Measurements from ENCODE around the gene CDK2AP2. TPM values are rescaled to one million over a fixed set of nuclear protein-coding genes. Genes with fewer than 3 reads are reported as not detected.
"Not testable (repeated sequence)": the region's sequence is repeated elsewhere in the genome, so short reads cannot be mapped to it uniquely, and the experiment has no call there.

The CDK2AP2 gene
- total RNA-seq, 2 donors from 2014 or later = 65.0 to 71.7 TPM

GRCh38 chr11:67517784-67518552, 10.0 kb upstream of the CDK2AP2 start:
- Mint-ChIP-seq H3K4me3 (no peak overlapping the region), H3K9me3 (no peaks in the 10 kb centered on the region), H3K27me3 (peaks cover 8% of the 10 kb centered on the region), H3K4me1 (no peaks in the 10 kb centered on the region), H3K36me3 (ENCODE audit: low read depth) (no peaks in the 10 kb centered on the region), H3K27ac (no peak overlapping the region)
- ATAC-seq (replicated peaks) = no peak

DNA sequence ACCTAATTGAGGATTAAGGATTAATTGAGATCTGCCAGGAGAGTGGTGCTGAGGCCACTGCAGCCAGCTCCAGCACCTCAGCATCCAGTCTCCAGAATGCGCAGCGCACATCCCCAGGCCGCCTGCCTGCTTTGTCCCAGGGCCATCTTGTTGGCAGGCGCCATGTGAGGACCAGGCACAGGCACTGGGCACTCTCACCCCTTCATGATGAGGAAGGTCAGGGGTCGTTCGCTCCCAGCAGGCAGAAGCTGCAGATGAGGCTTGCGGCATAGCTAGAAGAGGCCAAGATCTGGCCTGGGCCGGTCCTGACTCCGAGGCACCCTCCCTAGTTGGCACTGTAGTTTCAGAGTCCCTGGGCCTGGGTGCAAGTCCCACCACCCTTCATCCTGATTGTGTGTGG, 8.8 kb upstream of the CDK2AP2 start:
- no peaks in the 10 kb centered on the region for H3K4me1 Mint-ChIP-seq
- H3K9me3 Mint-ChIP-seq = no peaks in the 10 kb centered on the region
- no peak for ATAC-seq (replicated peaks)
- H3K4me3 Mint-ChIP-seq = no peak overlapping the region
- peaks cover 8% of the 10 kb centered on the region for H3K27me3 Mint-ChIP-seq
- no peak overlapping the region for H3K27ac Mint-ChIP-seq
- no peaks in the 10 kb centered on the region for H3K36me3 Mint-ChIP-seq (ENCODE audit: low read depth)

- ATAC-seq (replicated peaks) = no peak
- peaks cover 8% of the 10 kb centered on the region for H3K27me3 Mint-ChIP-seq
- H3K4me1 Mint-ChIP-seq = peaks cover 2% of the 10 kb centered on the region
- H3K4me3 Mint-ChIP-seq = no peak overlapping the region
- peaks cover under 1% of the 10 kb centered on the region for H3K36me3 Mint-ChIP-seq (ENCODE audit: low read depth)
- H3K9me3 Mint-ChIP-seq = no peaks in the 10 kb centered on the region
- H3K27ac Mint-ChIP-seq = no peak overlapping the region
These were observed 6.2 kb upstream of the CDK2AP2 start for GRCh38 chr11:67514116-67514515.

DNA sequence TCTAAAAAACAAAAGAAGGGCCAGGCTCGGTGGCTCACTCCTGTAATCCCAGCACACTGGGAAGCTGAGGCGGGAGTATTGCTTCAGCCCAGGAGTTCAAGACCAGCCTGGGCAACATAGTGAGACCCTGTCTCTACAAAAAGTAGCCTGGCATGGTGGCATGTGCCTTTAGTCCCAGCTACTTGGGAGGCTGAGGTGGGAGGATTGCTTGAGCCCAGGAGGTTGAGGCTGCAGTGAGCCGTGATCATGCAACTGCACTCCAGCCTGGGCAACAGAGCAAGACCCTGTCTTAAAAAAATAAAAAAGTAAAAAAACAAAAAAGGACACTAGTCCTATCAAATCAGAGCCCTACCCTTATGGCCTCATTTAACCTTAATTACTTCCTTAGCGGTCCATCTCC, 3.6 kb upstream of the CDK2AP2 start:
- not testable (repeated sequence) for H3K4me1 Mint-ChIP-seq; H3K27me3 Mint-ChIP-seq; H3K4me3 Mint-ChIP-seq; H3K27ac Mint-ChIP-seq; H3K9me3 Mint-ChIP-seq; ATAC-seq (replicated peaks)
- H3K36me3 Mint-ChIP-seq (ENCODE audit: low read depth) = peaks cover 20% of the 10 kb centered on the region

- H3K9me3 Mint-ChIP-seq = no peaks in the 10 kb centered on the region
- peaks cover 34% of the 10 kb centered on the region for H3K36me3 Mint-ChIP-seq (ENCODE audit: low read depth)
- ATAC-seq (replicated peaks) = no peak
- H3K4me1 Mint-ChIP-seq = peaks cover 12% of the 10 kb centered on the region
- H3K4me3 Mint-ChIP-seq = peak overlapping the region; percentile 94
- peaks cover 8% of the 10 kb centered on the region for H3K27me3 Mint-ChIP-seq
- H3K27ac Mint-ChIP-seq = no peak overlapping the region
These were observed 2.0 kb upstream of the CDK2AP2 start for GRCh38 chr11:67510023-67510345.

GRCh38 chr11:67508486-67509121, 642 bp upstream of the CDK2AP2 start:
- Mint-ChIP-seq H3K36me3 (ENCODE audit: low read depth) (peaks cover 43% of the 10 kb centered on the region), H3K4me1 (peaks cover 12% of the 10 kb centered on the region), H3K27ac (peak overlapping the region; percentile 98), H3K27me3 (peaks cover 3% of the 10 kb centered on the region), H3K4me3 (peak overlapping the region; percentile 94), H3K9me3 (no peaks in the 10 kb centered on the region)
- ATAC-seq (replicated peaks) = peak; percentile 38

GRCh38 chr11:67507242-67507863, 609 bp downstream of the CDK2AP2 start:
- Mint-ChIP-seq H3K36me3 (ENCODE audit: low read depth) (peaks cover 55% of the 10 kb centered on the region), H3K4me1 (peaks cover 18% of the 10 kb centered on the region), H3K27me3 (no peaks in the 10 kb centered on the region), H3K27ac (peak overlapping the region; percentile 98), H3K9me3 (no peaks in the 10 kb centered on the region), H3K4me3 (peak overlapping the region; percentile 94)
- no peak for ATAC-seq (replicated peaks)

GRCh38 chr11:67506426-67507051, 1.4 kb downstream of the CDK2AP2 start:
- peaks cover 18% of the 10 kb centered on the region for H3K4me1 Mint-ChIP-seq
- no peaks in the 10 kb centered on the region for H3K27me3 Mint-ChIP-seq
- H3K36me3 Mint-ChIP-seq (ENCODE audit: low read depth) = peaks cover 64% of the 10 kb centered on the region
- peak overlapping the region; percentile 98 for H3K27ac Mint-ChIP-seq
- H3K9me3 Mint-ChIP-seq = no peaks in the 10 kb centered on the region
- ATAC-seq (replicated peaks) = no peak
- peak overlapping the region; percentile 94 for H3K4me3 Mint-ChIP-seq

GRCh38 chr11:67505605-67506396, 2.2 kb downstream of the CDK2AP2 start:
- H3K27ac Mint-ChIP-seq = peak overlapping the region; percentile 98
- peaks cover 71% of the 10 kb centered on the region for H3K36me3 Mint-ChIP-seq (ENCODE audit: low read depth)
- peak overlapping the region; percentile 94 for H3K4me3 Mint-ChIP-seq
- ATAC-seq (replicated peaks) = peak; percentile 67
- peaks cover 25% of the 10 kb centered on the region for H3K4me1 Mint-ChIP-seq
- no peaks in the 10 kb centered on the region for H3K9me3 Mint-ChIP-seq
- no peaks in the 10 kb centered on the region for H3K27me3 Mint-ChIP-seq

GRCh38 chr11:67504950-67505581, 2.9 kb downstream of the CDK2AP2 start, which contains the start of gene PITPNM1:
PITPNM1 (minus strand) TSS chr11:67505363; CDS start chr11:67504180, 1,183 bp downstream.
- peak; percentile 23 for ATAC-seq (replicated peaks)
- Mint-ChIP-seq H3K27me3 (no peaks in the 10 kb centered on the region), H3K4me3 (peak within 1 kb of the TSS; percentile 94), H3K4me1 (peaks cover 30% of the 10 kb centered on the region), H3K36me3 (ENCODE audit: low read depth) (peaks cover 78% of the 10 kb centered on the region), H3K9me3 (no peaks in the 10 kb centered on the region), H3K27ac (peak within 1 kb of the TSS; percentile 98)

DNA sequence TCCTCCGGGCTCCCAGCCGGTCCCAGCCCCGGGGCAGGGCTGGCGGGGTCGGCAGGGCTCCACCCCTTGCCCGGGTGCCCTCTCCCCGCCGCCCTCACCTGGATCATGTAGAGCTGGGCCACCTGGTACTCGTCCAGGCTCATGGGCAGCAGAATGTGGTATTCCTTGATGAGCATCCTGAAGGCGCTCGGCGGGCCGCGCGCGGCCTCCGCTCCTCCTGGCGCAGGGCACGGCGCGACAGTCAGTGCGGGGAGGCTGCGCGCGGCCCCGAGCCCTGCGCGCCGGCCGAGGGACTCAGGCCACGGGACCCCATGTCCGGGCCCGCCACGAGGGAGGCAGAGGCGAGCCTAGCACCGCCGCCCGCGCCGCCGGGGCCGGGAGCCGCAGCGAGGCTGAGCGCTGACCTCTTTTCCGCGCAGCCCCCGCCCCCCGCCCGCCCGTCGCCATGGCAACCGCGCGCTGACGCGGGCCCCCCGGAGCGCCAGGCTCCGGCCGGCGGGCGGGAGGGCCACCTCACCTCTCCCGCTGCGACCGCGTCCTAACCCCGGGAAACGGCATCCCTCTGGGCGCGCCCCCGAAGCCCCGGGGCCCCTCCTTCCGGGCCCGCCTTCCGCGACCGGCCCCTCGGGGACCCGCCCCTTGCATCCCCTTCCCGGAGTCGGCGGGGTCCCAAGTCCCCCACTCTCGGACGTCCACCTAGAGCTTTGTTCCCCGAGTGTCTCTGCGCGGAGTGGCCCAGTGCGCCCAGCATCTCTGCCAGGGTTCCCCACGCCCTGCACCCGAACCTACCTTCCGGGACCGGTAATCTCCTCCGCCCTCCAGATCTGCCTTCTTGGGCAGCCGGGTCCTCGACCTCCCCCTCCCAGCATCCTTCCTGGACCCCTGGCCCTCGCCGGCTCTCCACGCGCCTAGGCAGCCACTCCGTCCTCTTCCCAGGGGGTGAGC, 3.7 kb downstream of the CDK2AP2 start:
- Mint-ChIP-seq H3K36me3 (ENCODE audit: low read depth) (peaks cover 84% of the 10 kb centered on the region), H3K4me1 (peaks cover 29% of the 10 kb centered on the region), H3K9me3 (no peaks in the 10 kb centered on the region), H3K4me3 (peak overlapping the region; percentile 94), H3K27ac (peak overlapping the region; percentile 73), H3K27me3 (no peaks in the 10 kb centered on the region)
- ATAC-seq (replicated peaks) = no peak

- ATAC-seq (replicated peaks) = no peak
- H3K27me3 Mint-ChIP-seq = no peaks in the 10 kb centered on the region
- no peaks in the 10 kb centered on the region for H3K9me3 Mint-ChIP-seq
- H3K4me3 Mint-ChIP-seq = peak overlapping the region; percentile 74
- peaks cover 85% of the 10 kb centered on the region for H3K36me3 Mint-ChIP-seq (ENCODE audit: low read depth)
- peak overlapping the region; percentile 34 for H3K27ac Mint-ChIP-seq
- peaks cover 23% of the 10 kb centered on the region for H3K4me1 Mint-ChIP-seq
These were observed 4.6 kb downstream of the CDK2AP2 start for GRCh38 chr11:67503119-67504004.
